Activated naive CD4-positive, alpha-beta T cell treated with anti-CD3 and anti-CD28 coated beads for 36 hours (primary cell): ENCODE data around the gene TRMT10C. TPM values are rescaled to one million over a fixed set of nuclear protein-coding genes. Genes with fewer than 3 reads are reported as not detected.
"Not testable (repeated sequence)": the region's sequence is repeated elsewhere in the genome, so short reads cannot be mapped to it uniquely, and the experiment has no call there.

Experiments used
- CTCF ChIA-PET: fragments of 350-600 bp; sonication (Branson Sonifier 250); formaldehyde crosslinking; loops from one replicate; lab custom pipeline; 2021; ENCODE audit warnings: antibody characterized with exemption; lab: Charles Lee
- DNase-seq: peaks from one replicate; pipeline ENCODE4 v3.0.0-alpha.2; 2020
- H3K27ac Mint-ChIP-seq: one replicate; pipeline ENCODE4 v1.8.0; 2021; ENCODE audit warnings: mild to moderate bottlenecking, mixed read lengths
- H3K27me3 Mint-ChIP-seq: one replicate; pipeline ENCODE4 v1.8.0; 2021; ENCODE audit warnings: low read depth, mixed read lengths
- H3K36me3 Mint-ChIP-seq: one replicate; pipeline ENCODE4 v1.8.0; 2021; ENCODE audit warnings: low read depth, mixed read lengths
- H3K4me1 Mint-ChIP-seq: one replicate; pipeline ENCODE4 v1.8.0; 2021; ENCODE audit warnings: low read depth, mixed read lengths
- H3K4me3 Mint-ChIP-seq: one replicate; pipeline ENCODE4 v1.8.0; 2021; ENCODE audit warnings: mild to moderate bottlenecking, moderate library complexity, mixed read lengths
- H3K9me3 Mint-ChIP-seq: one replicate; pipeline ENCODE4 v1.8.0; 2021; ENCODE audit warnings: mixed read lengths
- intact Hi-C: fragments of 100-400 bp; cut with micrococcal nuclease; formaldehyde crosslinking; loops from one replicate; pipeline ENCODE4 v1.15.1; 2023
- total RNA-seq, 2 experiments: library from RNA; stranded (reverse); gene quantifications; one replicate each; pipeline ENCODE4 v1.2.3, GENCODE V29; 2021

TRMT10C gene
- total RNA-seq, 2 experiments from 2014 or later: 24.0 to 24.4 TPM

- H3K27me3 Mint-ChIP-seq: no peaks in the 10 kb centered on the region
- intact Hi-C loops: no loop called here
- peaks cover 5% of the 10 kb centered on the region for H3K36me3 Mint-ChIP-seq
- no peak for DNase-seq
- CTCF ChIA-PET: no interaction called here
- H3K4me1 Mint-ChIP-seq: peaks cover 2% of the 10 kb centered on the region
- H3K27ac Mint-ChIP-seq: no peak overlapping the region
- no peaks in the 10 kb centered on the region for H3K9me3 Mint-ChIP-seq
- H3K4me3 Mint-ChIP-seq: no peak overlapping the region
Observed at GRCh38 chr3:101602731-101603130, 41.1 kb downstream of the TRMT10C start.

GRCh38 chr3:101603184-101603583, 41.5 kb downstream of the TRMT10C start:
- CTCF ChIA-PET: no interaction called here
- Mint-ChIP-seq H3K9me3 (no peaks in the 10 kb centered on the region), H3K4me1 (peaks cover 2% of the 10 kb centered on the region), H3K36me3 (peaks cover 5% of the 10 kb centered on the region), H3K4me3 (no peak overlapping the region), H3K27ac (no peak overlapping the region), H3K27me3 (no peaks in the 10 kb centered on the region)
- DNase-seq: no peak
- intact Hi-C loops: no loop called here

- H3K27me3 Mint-ChIP-seq, DNase-seq, intact Hi-C loops, CTCF ChIA-PET, H3K36me3 Mint-ChIP-seq, H3K4me3 Mint-ChIP-seq, H3K4me1 Mint-ChIP-seq, H3K9me3 Mint-ChIP-seq, H3K27ac Mint-ChIP-seq: not testable (repeated sequence)
Observed at GRCh38 chr3:101605398-101605797, 43.7 kb downstream of the TRMT10C start.

GRCh38 chr3:101611023-101611422, 49.4 kb downstream of the TRMT10C start:
- Mint-ChIP-seq H3K4me3 (no peak overlapping the region), H3K27ac (no peak overlapping the region), H3K9me3 (no peaks in the 10 kb centered on the region), H3K36me3 (no peaks in the 10 kb centered on the region), H3K27me3 (no peaks in the 10 kb centered on the region), H3K4me1 (no peaks in the 10 kb centered on the region)
- no peak for DNase-seq
- CTCF ChIA-PET: interaction anchor here (0.6 kb wide), 1 partner anchor 742 kb away, joined by 3 read pairs; no protein-coding TSS in a partner anchor
- intact Hi-C loops: no loop called here

- H3K27me3 Mint-ChIP-seq, DNase-seq, CTCF ChIA-PET, H3K27ac Mint-ChIP-seq, H3K4me1 Mint-ChIP-seq, H3K9me3 Mint-ChIP-seq, H3K36me3 Mint-ChIP-seq, H3K4me3 Mint-ChIP-seq, intact Hi-C loops: not testable (repeated sequence)
Observed at GRCh38 chr3:101613014-101613413, 51.3 kb downstream of the TRMT10C start.

GRCh38 chr3:101615525-101615924, 53.9 kb downstream of the TRMT10C start:
- CTCF ChIA-PET: interaction anchor here (0.6 kb wide), 1 partner anchor 1116 kb away, joined by 3 read pairs; no protein-coding TSS in a partner anchor
- H3K4me1 Mint-ChIP-seq: no peaks in the 10 kb centered on the region
- H3K4me3 Mint-ChIP-seq: no peak overlapping the region
- H3K27ac Mint-ChIP-seq: no peak overlapping the region
- H3K36me3 Mint-ChIP-seq: no peaks in the 10 kb centered on the region
- no peaks in the 10 kb centered on the region for H3K27me3 Mint-ChIP-seq
- DNase-seq: no peak
- intact Hi-C loops: no loop called here
- H3K9me3 Mint-ChIP-seq: peaks cover 4% of the 10 kb centered on the region

Other genes starting within 250 kb of the TRMT10C start
- gene IMPG2, start 241.3 kb upstream of the TRMT10C start, total RNA-seq: under 1 TPM; 0.05 to 0.07 TPM
- gene SENP7, start 48.7 kb upstream of the TRMT10C start, total RNA-seq: 10 to 100 TPM; 16.1 to 16.8 TPM
- gene PCNP, start 12.3 kb downstream of the TRMT10C start, total RNA-seq: 100 to 1,000 TPM; 261 to 267 TPM
- gene ZBTB11, start 115.3 kb downstream of the TRMT10C start, total RNA-seq: 10 to 100 TPM; 31.2 to 31.7 TPM
- gene RPL24, start 124.8 kb downstream of the TRMT10C start, total RNA-seq: 1,000 to 10,000 TPM; 2,159 to 2,187 TPM
- 10 to 100 TPM; 17.0 to 20.3 TPM for gene CEP97, start 162.7 kb downstream of the TRMT10C start, total RNA-seq
- gene NXPE3, start 217.3 kb downstream of the TRMT10C start, total RNA-seq: 10 to 100 TPM; 18.9 to 19.3 TPM